ENCODE results near the gene POU2AF1.

Gene POU2AF1

DNA sequence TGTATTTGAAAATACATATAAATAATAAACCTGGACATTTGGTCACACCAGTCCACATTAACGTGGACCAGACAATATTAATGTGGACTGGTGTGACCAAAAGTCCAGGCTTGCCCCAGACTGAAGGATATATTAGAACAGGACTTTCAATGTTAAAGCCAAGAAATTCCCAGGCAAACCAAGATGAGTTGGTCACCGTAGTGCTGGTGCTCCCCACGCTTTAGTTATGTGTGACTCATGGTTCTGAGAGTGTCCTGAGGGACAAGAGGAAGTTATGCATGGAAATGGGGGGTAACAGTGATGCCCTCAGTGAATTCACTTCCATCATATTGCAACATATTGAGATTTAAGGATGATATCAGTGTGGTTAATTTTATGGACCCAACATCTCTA lies 31.4 kb downstream of the POU2AF1 start:
- Histone ChIP-seq H3K36me3 (no peaks in the 10 kb centered on the region), H3K27ac (no peak overlapping the region), H3K27me3 (no peaks in the 10 kb centered on the region), H3K9me3 (no peaks in the 10 kb centered on the region), H3K4me3 (ENCODE audit: low read depth in 1 of 2, low read length in 1 of 2) (no peak overlapping the region), H3K4me1 (ENCODE audit: control insufficient read depth in 1 of 2, insufficient read depth in 1 of 2, low read depth in 1 of 2, low read length in 1 of 2) (no peaks in the 10 kb centered on the region)
- TF ChIP-seq, protein P1, sequence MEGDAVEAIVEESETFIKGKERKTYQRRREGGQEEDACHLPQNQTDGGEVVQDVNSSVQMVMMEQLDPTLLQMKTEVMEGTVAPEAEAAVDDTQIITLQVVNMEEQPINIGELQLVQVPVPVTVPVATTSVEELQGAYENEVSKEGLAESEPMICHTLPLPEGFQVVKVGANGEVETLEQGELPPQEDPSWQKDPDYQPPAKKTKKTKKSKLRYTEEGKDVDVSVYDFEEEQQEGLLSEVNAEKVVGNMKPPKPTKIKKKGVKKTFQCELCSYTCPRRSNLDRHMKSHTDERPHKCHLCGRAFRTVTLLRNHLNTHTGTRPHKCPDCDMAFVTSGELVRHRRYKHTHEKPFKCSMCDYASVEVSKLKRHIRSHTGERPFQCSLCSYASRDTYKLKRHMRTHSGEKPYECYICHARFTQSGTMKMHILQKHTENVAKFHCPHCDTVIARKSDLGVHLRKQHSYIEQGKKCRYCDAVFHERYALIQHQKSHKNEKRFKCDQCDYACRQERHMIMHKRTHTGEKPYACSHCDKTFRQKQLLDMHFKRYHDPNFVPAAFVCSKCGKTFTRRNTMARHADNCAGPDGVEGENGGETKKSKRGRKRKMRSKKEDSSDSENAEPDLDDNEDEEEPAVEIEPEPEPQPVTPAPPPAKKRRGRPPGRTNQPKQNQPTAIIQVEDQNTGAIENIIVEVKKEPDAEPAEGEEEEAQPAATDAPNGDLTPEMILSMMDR (IDR thresholded peaks at IDR 0.05), result no peak

DNA sequence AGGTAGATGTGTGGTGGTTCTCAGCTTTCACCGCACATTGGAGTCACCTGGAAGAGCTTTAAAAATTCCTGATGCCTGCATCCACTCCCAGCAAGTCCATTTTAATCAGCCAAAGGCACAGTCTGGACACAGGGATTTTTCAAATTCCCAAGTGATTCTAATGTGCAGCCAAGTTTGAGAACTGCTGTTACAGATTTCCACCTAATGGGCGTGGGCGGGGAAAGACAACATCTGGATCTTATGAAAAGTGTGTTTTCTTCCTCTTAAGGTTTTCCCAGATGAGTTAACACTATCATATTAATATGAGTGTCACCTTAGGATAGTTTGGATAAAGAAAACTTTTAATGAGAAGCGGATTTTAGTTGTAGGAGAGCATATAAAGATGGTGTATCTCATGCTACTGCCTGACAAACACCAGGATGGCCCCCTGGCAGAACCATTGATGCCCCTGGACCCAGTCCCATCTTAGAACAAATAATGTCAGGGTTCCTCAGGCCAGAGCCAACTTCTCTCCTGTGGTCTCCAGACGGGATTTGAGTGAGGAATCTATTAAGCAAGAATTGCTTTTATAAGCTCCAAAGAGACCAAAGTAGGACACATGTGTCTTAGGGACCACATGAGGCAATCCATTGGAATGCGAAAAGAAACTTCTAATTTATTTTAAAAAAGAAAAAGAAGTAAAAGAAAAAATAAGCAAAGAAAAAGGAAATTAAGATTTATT lies 31.9 kb downstream of the POU2AF1 start:
- no peaks in the 10 kb centered on the region for H3K36me3 ChIP-seq
- TF ChIP-seq, protein P1 (IDR thresholded peaks at IDR 0.05), result no peak
- H3K27ac ChIP-seq, result no peak overlapping the region
- no peak overlapping the region for H3K4me3 ChIP-seq (ENCODE audit: low read depth in 1 of 2, low read length in 1 of 2)
- no peaks in the 10 kb centered on the region for H3K4me1 ChIP-seq (ENCODE audit: control insufficient read depth in 1 of 2, insufficient read depth in 1 of 2, low read depth in 1 of 2, low read length in 1 of 2)
- H3K27me3 ChIP-seq, result no peaks in the 10 kb centered on the region
- H3K9me3 ChIP-seq, result no peaks in the 10 kb centered on the region

DNA sequence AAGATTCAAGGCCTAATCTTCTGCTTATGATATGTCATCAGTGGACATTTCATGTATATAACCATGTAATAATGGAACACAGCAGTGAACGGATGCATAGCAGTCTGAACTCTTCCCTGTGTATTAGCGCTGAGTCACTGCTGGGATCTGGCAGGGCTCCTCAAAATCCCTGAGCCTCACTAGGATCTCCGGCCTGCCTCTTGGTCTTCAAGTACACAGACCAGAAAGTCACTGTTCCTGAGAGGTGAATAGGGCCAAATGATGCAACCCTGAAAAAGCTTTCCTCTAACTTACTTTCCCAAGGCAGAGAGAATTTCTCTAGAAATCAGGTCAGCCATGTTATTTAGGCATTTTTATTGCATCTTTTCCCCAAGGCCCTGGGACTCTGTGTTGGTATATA lies 35.0 kb downstream of the POU2AF1 start:
- TF ChIP-seq, protein P1 (IDR thresholded peaks at IDR 0.05), result no peak
- H3K4me3 ChIP-seq (ENCODE audit: low read depth in 1 of 2, low read length in 1 of 2), result no peak overlapping the region
- H3K27me3 ChIP-seq, result no peaks in the 10 kb centered on the region
- H3K4me1 ChIP-seq (ENCODE audit: control insufficient read depth in 1 of 2, insufficient read depth in 1 of 2, low read depth in 1 of 2, low read length in 1 of 2), result no peaks in the 10 kb centered on the region
- H3K9me3 ChIP-seq, result no peaks in the 10 kb centered on the region
- no peak overlapping the region for H3K27ac ChIP-seq
- H3K36me3 ChIP-seq, result no peaks in the 10 kb centered on the region

DNA sequence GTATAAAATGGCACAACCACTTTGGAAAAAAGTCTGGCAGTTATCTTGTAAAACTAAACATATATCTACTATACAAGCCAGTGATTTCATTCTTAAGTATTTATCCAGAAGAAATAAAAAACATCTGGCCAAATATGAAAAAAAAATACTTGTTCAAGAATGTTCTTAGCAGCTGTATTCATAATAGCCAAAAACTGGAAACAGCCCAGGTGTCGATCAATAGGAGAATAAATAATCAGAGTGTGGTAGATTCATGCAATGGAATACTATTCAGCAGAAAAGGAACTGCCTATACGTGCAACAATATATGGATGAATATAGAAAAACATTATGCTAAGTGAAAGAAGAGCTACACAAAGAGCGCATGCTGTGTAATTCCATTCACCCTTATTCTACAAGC lies 36.7 kb downstream of the POU2AF1 start:
- Histone ChIP-seq H3K27ac (no peak overlapping the region), H3K4me3 (ENCODE audit: low read depth in 1 of 2, low read length in 1 of 2) (no peak overlapping the region), H3K36me3 (no peaks in the 10 kb centered on the region), H3K4me1 (ENCODE audit: control insufficient read depth in 1 of 2, insufficient read depth in 1 of 2, low read depth in 1 of 2, low read length in 1 of 2) (no peaks in the 10 kb centered on the region), H3K27me3 (no peaks in the 10 kb centered on the region), H3K9me3 (no peaks in the 10 kb centered on the region)
- TF ChIP-seq, protein P1 (IDR thresholded peaks at IDR 0.05), result no peak

DNA sequence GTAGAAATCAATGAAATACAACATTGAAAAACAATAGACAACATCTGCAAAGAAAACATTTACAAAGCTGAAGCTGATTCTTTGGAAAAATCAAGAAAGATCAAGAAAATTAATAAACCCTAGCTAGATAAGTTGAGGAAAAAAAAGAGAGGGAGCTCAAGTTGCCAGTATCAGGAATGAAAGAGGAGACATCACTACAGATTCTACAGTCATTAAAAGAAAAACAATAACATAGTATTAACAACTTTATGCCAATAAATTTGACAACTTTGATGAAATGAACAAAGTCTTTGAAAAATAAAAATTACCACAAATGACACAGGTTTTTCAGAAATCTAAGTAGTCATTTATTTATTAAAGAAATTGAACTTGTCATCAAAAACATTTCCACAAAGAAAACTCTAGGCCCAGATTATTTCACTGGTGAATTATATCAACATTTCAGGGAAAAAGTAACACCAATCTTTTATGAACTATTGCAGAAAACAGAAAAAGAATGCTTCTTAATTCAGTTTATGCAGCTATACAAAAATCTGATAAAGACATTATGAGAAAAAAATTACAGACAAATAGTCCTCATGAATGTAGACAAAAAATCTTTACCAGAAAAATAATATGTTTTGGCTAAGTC lies 39.2 kb downstream of the POU2AF1 start:
- Histone ChIP-seq H3K27me3 (no peaks in the 10 kb centered on the region), H3K4me3 (ENCODE audit: low read depth in 1 of 2, low read length in 1 of 2) (no peak overlapping the region), H3K27ac (no peak overlapping the region), H3K9me3 (no peaks in the 10 kb centered on the region), H3K4me1 (ENCODE audit: control insufficient read depth in 1 of 2, insufficient read depth in 1 of 2, low read depth in 1 of 2, low read length in 1 of 2) (no peaks in the 10 kb centered on the region), H3K36me3 (no peaks in the 10 kb centered on the region)
- TF ChIP-seq, protein P1 (IDR thresholded peaks at IDR 0.05), result no peak
